NCI-H510A treated with DMSO at 0.1 percent for 48 hours (cell line): ENCODE measurements around the gene PSEN1.

Experiments
- DNase-seq: peaks from one replicate; lab custom pipeline; 2025; lab: John Stamatoyannopoulos, UW

The PSEN1 gene

GRCh38 chr14:73220061-73220460, 83.8 kb downstream of the PSEN1 start:
- DNase-seq: no peak

DNA sequence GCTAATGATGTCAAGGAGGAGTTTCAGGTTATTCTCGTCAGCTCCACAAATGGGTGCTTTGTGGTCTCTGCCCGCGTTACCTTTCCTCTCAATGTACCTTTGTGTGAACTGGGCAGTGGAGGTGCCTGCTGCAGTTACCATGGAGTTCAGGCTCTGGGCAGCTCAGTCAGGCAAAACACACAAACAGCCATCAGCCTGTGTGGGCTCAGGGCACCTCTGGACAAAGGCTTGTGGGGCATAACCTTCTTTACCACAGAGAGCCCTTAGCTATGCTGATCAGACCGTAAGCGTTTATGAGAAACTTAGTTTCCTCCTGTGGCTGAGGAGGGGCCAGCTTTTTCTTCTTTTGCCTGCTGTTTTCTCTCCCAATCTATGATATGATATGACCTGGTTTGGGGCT, 84.3 kb downstream of the PSEN1 start:
- DNase-seq: no peak

DNA sequence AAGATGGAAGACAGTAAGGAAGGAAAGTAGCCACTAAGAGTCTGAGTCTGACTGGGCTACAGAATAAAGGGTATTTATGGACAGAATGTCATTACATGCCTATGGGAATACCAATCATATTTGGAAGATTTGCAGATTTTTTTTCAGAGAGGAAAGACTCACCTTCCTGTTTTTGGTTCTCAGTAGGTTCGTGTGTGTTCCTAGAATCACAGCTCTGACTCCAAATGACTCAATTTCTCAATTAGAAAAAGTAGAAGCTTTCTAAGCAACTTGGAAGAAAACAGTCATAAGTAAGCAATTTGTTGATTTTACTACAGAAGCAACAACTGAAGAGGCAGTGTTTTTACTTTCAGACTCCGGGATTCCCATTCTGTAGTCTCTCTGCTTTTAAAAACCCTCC, 85.6 kb downstream of the PSEN1 start:
- no peak for DNase-seq

- no peak for DNase-seq
Observed at GRCh38 chr14:73223049-73223448, 86.7 kb downstream of the PSEN1 start.

DNA sequence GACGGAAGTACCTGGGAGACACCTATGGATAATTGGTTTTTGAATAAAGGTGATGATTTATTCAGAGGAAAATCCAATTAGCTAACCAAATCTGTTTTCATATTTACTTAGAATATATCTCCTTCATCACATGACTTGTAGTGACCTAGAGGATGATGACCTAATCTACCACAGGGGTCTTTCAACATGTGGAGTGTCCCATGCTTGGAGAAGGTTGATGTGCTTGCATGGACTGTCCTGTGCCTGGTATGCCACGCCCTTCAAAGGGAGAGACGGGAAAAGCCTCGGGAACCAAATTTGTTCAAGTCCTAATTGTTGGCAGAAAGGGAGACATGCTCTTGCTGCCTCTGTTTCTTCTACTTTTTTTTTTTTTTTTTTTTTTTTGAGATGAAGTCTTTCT, 89.2 kb downstream of the PSEN1 start:
- DNase-seq: no peak

DNA sequence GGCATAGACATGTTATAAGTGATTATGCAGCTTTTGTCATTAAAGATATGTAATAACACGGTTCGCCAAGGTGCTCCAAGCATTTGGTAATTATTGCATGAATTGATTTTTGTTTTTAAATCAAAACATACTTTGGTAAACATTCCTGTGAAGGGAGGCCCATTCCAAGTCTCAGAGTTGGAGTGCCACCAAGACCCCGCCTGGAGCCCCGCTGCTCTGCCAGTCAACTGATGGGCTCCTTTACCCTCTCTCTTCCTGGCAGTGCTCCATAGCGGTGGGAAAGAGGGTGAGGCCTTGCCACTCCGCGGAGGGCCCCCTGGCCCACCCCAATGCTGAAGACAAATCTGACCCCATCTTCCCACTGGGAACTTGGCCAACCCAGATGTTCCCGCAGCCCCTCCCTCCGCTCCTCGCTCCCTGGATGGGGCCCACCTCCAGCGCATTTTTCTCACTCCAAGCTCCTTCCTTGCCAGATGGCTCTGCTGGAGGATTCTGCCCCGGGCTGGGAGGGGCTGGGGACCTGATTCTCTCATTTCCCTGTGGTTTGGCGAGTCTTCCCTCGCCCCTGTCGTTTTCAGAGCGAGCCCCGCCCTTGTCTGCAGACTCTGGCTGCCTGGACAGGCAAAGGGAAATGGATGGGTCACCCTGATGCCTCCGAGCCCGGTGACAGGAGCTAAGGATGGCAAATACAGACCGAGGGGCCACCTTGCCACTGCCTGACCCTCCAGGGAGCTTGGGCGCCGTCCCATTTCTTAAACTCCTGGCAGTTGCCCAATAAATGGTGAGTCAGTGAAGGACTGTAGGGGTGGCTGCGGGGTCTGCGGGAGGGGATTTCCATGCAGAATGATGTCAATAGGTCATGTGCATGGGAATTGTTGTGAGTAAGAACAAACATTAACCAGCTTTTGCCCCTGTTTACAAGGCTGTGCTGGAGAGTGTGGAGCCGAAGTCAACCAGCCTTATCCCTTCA, 91.8 kb downstream of the PSEN1 start:
- DNase-seq: no peak

- no peak for DNase-seq
Observed at GRCh38 chr14:73230051-73230450, 93.7 kb downstream of the PSEN1 start.

GRCh38 chr14:73231981-73232851, 95.9 kb downstream of the PSEN1 start:
- no peak for DNase-seq

DNA sequence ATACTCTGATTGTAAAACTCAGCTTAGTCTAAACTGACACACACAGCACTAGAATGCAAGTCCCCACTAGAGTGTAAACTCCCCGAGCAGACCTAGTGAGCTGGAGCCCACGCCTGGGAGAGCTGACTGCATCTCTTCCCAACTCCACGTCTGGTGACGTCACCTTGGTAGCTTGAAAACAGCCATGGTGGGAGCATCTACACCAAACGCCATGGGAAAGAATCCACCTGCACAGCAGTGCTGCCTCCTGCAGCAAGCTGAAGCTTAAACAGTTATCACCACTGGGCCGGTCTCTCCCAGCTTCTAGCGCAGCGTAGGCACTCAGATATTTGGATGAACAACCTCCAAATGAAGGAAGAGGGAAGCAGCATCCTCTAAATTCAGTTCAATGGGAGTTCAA, 96.7 kb downstream of the PSEN1 start:
- no peak for DNase-seq

DNA sequence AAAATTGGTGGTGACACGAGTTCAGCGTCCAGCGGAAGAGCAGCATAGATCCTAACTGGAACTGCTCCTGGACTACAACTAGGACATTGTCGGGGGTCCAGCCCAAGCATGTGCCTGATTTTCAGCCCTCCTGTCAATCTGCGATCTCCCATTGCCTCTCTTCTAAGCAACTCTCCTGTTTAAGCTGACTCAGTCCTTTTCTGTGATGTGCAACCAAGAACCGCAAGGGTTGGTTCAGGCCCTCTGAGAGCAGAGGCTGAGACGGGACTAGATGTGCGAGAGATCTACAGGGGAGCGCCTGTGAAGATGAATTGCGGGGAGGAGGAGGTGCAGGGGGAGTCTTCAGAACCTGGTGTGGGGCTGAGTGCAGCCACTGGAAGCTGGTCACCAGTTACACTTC, 97.3 kb downstream of the PSEN1 start:
- DNase-seq: no peak

- DNase-seq: no peak
Observed at GRCh38 chr14:73234029-73234428, 97.7 kb downstream of the PSEN1 start.

DNA sequence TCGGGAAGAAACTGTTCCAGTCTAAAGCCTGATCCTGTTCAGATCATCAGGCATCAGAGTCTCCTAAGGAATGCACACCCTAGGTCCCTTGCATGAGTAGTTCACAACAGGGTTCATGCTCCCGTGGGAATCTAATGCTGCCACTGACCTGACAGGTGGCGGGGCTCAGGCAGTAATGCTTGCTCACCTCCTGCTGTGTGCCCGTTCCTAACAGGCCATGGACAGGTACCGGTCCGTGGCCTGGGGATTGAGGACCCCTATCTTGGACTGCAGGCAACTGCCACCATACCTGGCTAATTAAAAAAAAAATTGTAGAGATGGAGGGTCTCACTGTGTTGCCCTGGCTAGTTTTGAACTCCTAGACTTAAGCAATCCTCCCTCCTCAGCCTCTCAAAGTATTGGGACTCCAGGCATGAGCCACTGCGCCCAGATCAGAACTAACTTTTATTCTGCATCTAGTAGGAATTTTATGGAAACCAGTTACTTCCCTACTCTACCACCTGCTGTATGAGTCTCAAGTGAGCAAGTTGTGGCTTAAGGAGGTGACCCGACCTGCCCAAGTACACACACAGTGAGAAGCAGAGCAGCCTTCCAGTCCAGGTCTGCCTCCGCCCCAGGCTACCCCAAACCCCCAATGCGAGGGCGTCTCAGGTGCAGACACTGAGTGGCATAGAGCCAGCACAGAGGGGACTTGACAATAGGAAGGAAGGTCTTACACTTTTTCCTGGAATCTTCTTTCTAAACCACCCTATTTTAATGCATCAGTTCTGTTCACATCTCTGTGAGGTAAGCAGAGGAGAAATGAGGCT, 98.5 kb downstream of the PSEN1 start:
- DNase-seq: no peak

- DNase-seq: no peak
Observed at GRCh38 chr14:73235531-73236155, 99.3 kb downstream of the PSEN1 start.

DNA sequence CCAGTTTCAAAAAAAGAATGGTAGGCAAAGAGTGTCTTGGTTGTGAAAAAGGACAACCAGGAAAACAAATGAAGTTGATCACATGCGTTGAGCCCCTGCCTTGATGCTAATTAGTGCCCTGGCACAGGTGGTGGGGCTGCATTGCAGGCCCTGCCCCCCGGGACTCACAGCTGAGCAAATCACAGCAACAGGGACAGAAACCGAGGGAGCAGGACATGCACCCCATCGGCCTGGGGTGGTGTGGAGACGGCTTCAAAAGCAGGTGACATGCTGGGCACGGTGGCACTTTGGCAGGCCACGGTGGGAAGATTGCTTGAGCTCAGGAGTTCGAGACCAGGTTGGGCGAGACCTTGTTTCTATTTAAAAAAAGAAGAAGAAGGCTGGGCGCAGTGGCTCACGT, 99.8 kb downstream of the PSEN1 start:
- no peak for DNase-seq

- no peak for DNase-seq
Observed at GRCh38 chr14:73236752-73237218, 100.5 kb downstream of the PSEN1 start.

- peak; percentile 23 for DNase-seq
Observed at GRCh38 chr14:73237219-73237785, 101.0 kb downstream of the PSEN1 start, which contains the start of gene PAPLN. Gene PAPLN, plus strand, starts transcription at chr14:73237506. Its CDS starts 2,273 bp downstream, at chr14:73239779.

GRCh38 chr14:73237786-73238423, 101.6 kb downstream of the PSEN1 start:
- DNase-seq: no peak

- no peak for DNase-seq
Observed at GRCh38 chr14:73238424-73238852, 102.1 kb downstream of the PSEN1 start.

DNA sequence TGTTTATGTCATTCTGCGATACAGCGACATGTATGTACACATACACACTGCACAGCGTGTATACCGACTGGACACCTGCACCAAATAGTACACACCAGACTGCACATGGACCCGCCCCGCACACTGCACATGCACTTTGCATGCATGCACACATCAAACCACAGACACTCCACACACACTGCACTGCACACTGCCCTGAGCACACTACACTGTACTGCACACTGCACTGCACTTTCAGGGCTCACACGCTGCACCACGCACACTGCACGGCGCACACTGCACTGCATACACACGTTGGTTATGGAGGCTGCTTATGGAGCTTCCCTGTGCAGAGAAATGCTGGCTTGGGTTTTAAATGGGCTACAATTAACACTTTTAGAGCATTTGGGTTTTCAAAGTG, 102.6 kb downstream of the PSEN1 start:
- DNase-seq: no peak
